SK-N-SH (cell line): ENCODE data around the gene ANKRD65.

Experiments
- EP300 ChIP-seq, 2 experiments: IDR thresholded peaks; 2 replicates each; pipeline versions ENCODE4 v1.4.0 to v1.6.1; 2012; ENCODE audit warnings: borderline replicate concordance in 1 of 2, low read depth in 1 of 2, low read length in 1 of 2
- YY1 ChIP-seq: IDR thresholded peaks from 2 replicates; pipeline ENCODE4 v1.4.0; 2012; ENCODE audit warnings: low read depth, mild to moderate bottlenecking
- TF ChIP-seq, protein P1 (sequence below): fragments of 200-600 bp; sonication (generic); IDR thresholded peaks from 2 replicates; pipeline ENCODE4 v1.6.1; 2017; ENCODE audit warnings: antibody characterized with exemption, mild to moderate bottlenecking, moderate library complexity
- TF ChIP-seq, protein P2 (sequence below): IDR thresholded peaks from 2 replicates; pipeline ENCODE4; 2012

- TF ChIP-seq, protein P1, sequence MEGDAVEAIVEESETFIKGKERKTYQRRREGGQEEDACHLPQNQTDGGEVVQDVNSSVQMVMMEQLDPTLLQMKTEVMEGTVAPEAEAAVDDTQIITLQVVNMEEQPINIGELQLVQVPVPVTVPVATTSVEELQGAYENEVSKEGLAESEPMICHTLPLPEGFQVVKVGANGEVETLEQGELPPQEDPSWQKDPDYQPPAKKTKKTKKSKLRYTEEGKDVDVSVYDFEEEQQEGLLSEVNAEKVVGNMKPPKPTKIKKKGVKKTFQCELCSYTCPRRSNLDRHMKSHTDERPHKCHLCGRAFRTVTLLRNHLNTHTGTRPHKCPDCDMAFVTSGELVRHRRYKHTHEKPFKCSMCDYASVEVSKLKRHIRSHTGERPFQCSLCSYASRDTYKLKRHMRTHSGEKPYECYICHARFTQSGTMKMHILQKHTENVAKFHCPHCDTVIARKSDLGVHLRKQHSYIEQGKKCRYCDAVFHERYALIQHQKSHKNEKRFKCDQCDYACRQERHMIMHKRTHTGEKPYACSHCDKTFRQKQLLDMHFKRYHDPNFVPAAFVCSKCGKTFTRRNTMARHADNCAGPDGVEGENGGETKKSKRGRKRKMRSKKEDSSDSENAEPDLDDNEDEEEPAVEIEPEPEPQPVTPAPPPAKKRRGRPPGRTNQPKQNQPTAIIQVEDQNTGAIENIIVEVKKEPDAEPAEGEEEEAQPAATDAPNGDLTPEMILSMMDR = no peak
- TF ChIP-seq EP300 (IDR thresholded peaks at IDR 0.05; ENCODE audit: borderline replicate concordance in 1 of 2, low read depth in 1 of 2, low read length in 1 of 2) (no peak), YY1 (no peak)
- TF ChIP-seq, protein P2, sequence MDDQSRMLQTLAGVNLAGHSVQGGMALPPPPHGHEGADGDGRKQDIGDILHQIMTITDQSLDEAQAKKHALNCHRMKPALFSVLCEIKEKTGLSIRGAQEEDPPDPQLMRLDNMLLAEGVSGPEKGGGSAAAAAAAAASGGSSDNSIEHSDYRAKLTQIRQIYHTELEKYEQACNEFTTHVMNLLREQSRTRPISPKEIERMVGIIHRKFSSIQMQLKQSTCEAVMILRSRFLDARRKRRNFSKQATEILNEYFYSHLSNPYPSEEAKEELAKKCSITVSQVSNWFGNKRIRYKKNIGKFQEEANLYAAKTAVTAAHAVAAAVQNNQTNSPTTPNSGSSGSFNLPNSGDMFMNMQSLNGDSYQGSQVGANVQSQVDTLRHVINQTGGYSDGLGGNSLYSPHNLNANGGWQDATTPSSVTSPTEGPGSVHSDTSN = no peak
Observed at GRCh38 chr1:1399872-1400575, 21.1 kb downstream of the ANKRD65 start.
